GM19463 (cell line): ENCODE data around the gene MID1IP1.

Source experiments
- ATAC-seq: cut with Tn5 transposase; IDR thresholded peaks from one replicate; pipeline ENCODE4 v1.9.1; 2021; ENCODE audit warnings: mild to moderate bottlenecking, moderate library complexity; ENCODE audit not compliant: unreplicated experiment

The MID1IP1 gene

DNA sequence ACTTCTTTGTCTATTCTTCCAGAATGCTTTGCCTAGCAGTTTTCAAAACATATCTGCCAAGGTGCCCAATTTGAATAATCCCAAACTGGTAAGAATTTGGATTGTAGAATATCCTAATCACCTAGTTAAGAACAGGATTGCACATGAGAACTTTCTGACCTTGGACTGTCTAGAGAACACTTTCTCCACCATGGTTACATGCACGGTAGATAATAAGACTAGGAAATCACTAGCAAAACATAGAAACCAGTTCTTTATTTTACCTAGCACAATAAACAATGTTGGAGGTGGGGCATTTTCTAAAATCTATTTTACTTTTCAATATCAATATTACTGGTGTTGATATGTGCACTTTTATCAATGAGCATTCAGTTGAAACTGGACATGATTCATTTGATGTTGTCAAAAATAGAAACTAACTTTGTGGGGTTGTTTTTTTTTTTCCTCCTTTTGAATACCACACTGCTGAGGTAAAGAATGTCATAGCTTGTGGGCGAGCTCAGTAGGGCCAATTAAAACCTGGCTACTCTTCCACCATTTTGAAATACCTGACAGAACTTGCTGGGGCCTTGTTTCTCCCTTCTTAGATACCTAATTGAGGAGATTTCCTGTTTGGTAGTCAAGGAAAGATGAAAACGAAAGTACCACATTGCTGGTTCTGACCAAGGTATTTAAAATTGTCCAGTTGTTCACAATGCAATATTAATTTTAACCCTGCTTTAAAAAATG lies 10.4 kb downstream of the MID1IP1 start:
- no peak for ATAC-seq

DNA sequence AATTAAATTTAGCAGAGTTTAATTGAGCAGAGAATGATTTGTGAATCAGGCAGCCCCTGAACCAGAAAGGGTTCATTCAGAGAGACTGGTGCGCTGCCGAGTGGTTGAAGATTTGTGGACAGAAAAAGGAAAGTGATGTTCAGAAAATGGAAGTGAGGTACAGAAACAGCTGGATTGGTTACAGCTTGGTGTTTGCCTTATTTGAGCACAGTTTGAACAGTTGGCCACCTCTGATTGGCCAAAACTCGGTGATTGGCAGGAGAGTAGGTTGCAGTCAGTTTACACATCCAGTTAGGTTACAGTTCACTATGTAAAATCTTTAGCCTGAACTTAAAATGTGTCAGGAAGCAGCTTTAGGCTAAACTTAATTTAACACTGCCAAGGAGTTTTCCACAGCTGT lies 14.9 kb downstream of the MID1IP1 start:
- ATAC-seq: no peak

DNA sequence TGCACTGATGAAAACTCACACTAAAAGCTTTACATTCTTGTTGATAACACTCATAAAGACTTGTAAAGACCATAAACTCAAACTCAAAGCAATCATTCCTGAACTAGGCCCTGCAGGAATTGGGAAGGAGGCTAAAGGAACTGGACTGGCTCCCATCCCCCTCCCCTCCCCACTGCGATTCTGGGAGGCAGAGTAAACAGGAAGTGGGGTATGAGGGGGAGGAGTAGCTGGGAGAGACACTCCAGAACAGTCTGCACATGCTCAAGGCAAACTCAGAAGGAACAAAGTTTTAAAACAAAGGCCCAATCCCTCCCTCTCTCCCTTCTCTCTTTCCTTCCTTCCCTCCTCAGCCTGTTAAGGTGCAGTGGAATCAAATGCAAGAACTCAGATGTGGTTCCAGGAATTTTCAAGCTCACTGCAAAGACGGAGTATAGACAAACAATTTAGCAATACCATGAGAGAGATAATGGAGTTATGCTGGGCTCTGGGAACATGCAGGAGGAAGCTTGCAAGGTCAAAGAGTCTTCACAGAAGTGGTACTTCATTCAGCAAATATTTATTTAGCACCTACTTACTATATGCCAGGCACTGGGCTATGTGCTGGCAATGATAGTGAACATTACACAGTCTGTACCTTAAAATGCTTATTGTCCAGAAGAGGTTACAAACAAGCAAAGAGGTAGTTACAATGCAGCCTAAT lies 15.9 kb downstream of the MID1IP1 start:
- no peak for ATAC-seq

DNA sequence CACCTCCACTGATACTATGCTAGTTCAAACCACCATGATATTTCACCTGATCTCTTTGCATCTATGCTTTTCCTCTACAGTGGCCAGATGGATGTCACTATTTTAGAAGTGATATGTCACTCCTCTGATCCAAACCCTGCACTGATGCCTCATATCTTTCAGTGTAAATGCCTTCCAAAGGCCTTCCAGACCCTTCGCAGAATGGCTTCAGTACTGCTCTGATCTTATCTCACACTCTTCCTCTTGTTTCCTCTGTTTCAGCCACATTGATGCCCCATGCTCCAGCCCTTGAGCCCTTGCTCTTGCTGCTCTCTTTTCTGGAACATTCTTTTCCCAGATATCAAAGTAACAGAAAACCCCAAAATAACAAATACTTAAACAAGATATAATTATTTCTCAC lies 17.9 kb downstream of the MID1IP1 start:
- no peak for ATAC-seq

DNA sequence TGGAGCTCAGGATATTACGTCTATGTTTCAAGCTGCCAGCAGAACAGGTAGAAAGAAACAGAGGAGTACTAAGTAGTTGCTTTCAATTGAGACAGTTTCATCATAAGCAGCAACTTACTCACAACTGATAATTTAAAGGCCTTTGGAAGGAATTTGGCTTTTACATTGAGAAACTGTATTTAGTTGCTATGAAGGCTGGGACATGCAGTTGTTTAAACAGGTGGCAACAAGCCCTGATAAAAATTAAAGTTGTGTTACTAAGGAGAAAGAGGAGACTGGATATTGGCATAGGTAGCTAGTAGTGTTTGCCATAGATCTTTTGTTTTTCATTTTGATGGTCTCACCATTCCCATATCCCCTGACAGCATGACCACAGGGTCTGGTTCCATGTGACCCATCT lies 18.4 kb downstream of the MID1IP1 start:
- ATAC-seq: no peak

DNA sequence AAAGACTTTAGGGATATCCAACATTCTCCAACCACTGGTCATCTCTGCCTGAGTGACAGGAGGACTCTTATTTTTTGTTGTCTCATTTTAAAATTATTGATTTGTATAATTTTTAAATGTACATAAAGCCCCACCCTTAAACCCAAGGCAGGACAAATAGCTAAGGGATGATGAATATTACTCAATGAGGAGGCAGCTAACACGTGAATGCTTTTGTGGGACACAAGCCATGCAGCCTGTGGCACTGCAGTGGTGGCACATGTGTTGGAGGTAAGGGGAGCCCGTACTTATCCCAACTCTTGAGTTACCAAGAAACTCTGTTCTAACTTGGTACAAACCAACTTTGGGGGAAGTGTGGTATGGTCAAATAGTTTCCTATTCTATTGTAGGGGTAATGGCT lies 19.5 kb downstream of the MID1IP1 start:
- ATAC-seq: no peak

DNA sequence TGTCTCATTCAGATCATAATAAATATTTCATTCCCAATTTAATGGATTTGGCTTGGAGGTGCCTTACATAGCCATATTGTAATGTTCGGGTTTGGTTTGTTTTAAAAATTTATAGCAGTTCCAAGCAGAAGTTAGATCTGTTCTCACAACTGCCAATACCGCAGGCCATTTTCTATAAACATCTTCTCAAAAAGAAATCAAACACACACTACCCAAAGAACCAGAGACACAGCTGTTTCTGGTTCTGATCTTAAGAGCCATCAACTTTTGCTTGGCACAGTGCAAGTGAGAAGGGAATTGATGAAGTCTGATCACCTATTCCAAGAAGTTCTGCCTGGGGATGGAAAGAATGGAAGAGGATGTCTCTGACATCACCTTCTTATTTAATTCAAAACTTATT lies 22.9 kb downstream of the MID1IP1 start:
- no peak for ATAC-seq

DNA sequence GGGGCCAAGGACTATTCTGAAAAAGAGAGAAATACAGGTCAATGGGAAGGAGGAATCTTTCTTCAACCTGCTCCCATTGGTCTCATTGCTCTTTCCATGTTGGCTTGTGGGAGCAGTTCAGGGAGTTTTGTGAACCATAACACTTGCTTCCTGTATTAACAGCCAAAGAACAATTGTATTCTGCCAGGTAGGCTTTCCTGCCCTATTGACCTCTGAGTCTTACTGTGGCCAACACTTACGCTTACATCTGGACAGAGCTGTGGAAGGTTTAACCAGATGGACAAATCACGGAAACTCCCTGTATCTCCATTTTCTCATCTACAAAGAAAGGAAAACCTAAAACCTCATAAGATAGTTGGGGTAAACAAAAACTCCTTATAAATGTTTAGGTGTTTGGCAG lies 30.7 kb downstream of the MID1IP1 start:
- no peak for ATAC-seq

DNA sequence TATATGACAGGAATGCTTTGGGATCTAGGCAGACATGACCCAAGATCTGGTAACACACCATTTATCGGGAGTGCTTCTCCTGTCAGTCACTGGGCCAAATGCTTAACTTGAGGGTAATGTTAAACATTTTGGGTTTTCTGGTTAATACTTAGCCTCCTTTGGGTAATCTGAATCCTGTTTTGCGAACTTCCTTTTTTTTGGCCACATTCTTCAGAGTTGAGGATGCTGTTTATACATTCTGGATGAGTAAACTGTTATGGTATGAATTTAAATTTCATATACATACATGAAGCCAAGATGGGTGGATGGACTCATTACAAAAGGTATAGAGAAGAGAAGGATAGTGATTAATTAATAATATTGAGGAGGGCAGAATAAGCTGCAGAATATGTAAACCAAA lies 36.1 kb downstream of the MID1IP1 start:
- no peak for ATAC-seq

DNA sequence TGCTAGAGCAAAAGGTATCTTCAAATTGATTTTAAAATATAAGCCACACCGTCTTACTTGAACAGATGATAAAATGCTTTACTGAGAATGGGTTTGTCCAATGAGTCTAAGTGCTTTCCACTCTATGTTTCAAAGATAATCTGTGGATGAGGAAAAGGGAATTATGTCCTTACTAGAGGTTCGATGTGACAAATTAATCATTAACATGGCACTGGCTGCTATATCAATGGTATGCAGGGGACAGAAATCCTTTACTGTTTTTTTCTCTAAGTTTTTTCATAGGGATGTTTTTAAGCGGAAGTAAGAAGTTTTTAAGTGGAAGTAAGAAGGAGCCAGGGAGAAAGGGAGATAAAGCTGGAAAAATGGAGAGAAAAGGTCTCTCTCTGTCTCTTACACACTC lies 38.0 kb downstream of the MID1IP1 start:
- no peak for ATAC-seq

DNA sequence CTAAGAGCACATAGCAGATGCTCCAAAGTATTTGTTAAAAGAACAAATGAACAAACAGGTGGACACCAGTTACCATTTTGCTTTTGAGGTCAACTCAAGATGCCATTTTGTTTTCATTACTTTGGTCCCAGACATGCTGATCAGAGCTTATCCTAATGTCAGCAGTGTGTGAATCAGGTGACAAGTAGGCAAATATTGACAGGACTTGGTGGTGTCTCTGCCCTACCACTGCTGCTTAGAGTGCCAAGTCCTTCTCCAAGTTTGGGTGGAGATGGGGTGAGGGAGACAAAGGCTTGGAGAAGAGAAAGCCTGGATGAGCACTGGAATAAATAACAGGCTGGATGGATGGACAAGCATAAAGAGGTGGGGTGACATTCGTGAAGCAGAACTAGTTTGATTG lies 38.7 kb downstream of the MID1IP1 start:
- ATAC-seq: no peak

DNA sequence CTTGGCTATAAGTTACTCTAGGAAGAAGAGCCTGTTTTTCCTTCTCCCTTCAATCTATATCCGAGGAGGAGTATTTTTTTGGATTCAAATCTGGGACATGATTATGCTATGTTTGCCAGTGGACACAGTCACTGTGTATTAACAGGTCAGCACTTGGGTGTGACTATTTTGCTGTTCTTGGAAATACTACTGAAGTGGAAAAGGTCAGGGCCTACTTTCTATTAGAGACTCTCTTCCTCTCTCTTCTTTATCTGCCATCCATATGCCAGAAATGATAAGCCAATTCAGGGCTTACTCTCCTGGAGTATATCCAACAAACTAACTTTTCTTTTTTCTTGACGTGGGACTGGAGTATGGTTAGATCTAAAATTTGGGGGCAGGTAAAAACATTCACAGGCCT lies 40.5 kb downstream of the MID1IP1 start:
- no peak for ATAC-seq

DNA sequence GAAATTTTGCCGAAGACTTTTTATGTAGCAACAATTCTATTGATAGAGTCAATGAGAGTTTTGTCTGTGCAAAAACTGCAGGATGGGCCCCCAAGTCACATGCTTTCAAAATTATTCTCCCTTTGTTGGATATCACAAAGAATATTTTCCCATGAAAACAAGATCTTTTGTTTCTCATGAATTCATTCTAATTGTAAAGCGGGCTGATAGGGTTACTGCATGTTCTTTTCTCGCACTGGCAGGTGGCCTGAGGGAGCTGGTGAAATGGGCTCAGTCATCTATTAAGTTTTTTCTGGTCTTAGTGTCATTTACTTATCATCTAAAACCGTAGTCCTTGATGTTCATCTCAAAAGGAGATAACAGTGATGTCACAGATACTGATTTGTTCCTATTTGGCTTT lies 44.2 kb downstream of the MID1IP1 start:
- no peak for ATAC-seq

DNA sequence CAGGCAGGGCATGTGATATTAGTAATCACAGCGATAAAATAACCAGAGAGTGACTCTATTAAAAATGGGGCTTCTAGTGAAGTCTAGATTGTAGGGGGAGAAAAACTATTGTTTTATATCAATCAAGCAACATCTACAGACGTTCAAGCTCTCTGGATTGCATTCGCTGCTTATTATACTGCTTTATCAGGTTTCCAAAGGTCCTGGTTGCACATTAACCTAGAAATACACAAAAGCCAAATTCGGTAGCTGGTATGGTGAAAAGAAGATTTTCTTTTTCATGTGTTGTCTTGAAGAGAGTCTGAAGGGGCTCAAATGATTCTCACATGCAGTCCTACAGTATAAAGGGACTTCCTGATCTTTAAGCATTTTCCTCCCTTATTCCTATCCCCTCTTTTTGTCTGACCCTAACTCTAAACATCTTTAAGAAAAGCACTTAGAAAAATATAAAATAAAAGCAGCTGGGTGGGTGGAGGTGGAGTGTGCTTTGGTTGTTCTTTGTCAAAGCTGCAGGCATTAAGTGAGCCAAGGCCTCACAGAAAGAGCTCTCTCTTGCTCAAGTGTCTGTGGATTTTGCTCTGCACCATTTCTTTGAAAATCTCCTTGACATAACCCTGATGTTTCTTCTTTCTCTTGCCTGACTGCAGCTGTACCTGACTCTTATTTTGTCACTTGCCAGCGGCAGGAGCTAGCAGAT lies 46.1 kb downstream of the MID1IP1 start:
- ATAC-seq: no peak

DNA sequence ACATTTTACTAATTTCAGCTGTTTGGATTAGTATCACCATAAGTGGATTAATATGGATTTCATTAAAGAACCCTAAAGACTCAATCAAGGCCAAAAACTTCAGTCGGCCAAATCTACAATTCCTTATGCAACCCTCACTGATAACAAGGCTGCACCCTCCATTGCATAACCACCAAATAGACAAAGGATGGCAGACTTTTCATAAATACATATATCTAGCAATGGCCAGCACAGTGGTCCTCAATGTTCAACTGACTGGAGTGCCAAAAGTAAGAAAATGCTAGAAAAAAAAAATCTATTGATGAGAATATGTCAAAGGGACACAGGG lies 46.6 kb downstream of the MID1IP1 start:
- no peak for ATAC-seq

DNA sequence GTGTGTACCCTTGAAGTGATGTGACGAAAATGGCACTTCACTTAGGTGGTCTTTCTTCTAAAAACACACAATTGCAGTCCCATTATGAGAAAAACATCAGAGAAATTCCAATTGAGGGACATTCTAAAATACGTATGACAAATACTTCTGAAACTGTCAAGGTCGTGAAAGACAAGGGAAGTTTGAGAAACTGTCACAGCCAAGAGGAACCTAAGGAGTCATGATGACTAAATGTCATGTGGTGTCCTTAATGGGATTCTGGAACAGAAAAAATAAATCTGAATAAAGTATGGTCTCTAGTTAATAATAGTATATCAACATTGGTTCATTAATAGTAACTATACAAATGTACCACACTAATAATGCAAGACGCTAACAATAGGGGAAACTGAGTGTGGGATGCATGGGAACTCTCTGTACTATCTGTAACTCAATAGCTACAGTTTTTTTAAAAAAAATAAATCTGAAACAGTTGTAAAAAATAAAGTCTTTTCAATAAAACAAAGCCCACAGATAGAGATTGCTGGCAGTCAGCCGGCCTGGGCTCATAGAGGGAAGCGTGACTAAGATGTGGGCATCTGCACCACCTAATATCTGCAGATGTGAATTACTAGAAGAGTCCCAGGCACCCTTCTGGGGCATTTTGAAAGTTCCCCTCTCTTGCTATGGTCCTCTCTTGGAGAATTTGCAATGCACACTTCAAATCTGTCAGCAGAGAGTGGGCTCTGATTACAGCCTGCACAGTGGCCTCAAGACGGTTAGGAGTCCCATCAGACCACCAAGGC lies 47.6 kb downstream of the MID1IP1 start:
- ATAC-seq: no peak

DNA sequence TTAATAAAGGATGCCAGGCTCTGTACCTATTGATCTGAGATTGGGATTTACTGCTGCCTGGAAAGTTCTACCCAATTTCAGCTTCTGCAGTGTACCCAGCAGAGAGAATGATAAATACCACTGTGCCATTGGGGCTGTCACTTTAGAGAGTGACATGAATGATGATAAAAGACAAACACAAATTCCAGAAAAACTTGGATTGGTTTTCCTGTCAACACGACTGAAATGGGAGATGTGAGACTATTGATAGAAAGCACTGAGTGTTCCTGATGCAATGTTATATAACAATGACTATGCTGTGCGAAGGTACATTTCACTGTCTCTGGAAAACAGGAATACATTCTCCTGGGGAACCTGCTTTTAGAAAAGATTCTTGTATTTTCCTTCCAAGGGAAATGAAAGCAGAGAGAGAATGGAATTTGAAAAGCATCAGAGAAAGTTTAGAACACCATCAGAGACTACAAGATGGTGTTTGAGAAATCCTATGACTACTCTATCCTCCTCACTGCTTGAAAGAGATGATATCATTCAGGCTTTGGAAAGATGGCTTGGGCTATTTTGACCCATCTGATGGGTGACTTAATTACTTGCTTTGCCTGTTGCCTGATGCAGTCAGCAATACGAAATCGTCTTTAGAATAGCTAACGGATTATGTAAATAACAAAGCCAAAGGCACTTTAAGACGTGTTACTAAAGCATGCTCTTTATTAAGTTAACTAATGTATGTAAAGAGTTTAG lies 49.7 kb downstream of the MID1IP1 start:
- ATAC-seq: no peak

DNA sequence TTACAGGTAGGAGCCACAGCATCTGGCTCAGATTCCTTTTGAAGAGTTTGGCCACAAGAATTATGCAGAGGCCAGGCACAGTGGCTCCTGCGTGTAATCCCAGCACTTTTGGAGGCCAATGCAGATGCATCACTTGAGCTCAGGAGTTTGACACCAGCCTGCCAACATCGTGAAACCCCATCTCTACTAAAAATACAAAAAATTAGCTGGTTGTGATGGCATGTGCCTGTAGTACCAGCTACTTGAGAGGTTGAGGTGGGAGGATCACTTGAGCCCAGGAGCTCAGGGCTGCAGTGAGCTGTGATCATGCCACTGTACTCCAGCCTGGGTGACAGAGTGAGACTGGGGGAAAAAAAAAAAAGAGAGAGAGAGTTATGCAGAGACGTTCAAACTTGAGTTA lies 53.0 kb downstream of the MID1IP1 start:
- no peak for ATAC-seq
